NCI-H226 (cell line): ENCODE data around the gene SGCA.

Experiments used
- DNase-seq: peaks from one replicate; pipeline ENCODE4 v3.0.0-alpha.2; 2015

SGCA gene

GRCh38 chr17:50210240-50211225 is 44.7 kb downstream of the SGCA start:
- peak; percentile 97 for DNase-seq

- DNase-seq = no peak
Measured at GRCh38 chr17:50211249-50212120, 45.7 kb downstream of the SGCA start.

GRCh38 chr17:50212121-50212843 is 46.5 kb downstream of the SGCA start:
- no peak for DNase-seq

- no peak for DNase-seq
Measured at GRCh38 chr17:50213026-50214022, 47.5 kb downstream of the SGCA start.

GRCh38 chr17:50214976-50215760 is 49.4 kb downstream of the SGCA start:
- peak; percentile 88 for DNase-seq

- no peak for DNase-seq
Measured at GRCh38 chr17:50217591-50217990, 51.8 kb downstream of the SGCA start.

GRCh38 chr17:50218071-50218759 is 52.4 kb downstream of the SGCA start:
- DNase-seq = no peak

- peak; percentile 91 for DNase-seq
Measured at GRCh38 chr17:50218771-50219315, 53.0 kb downstream of the SGCA start.

- DNase-seq = peak; percentile 76
Measured at GRCh38 chr17:50219342-50219741, 53.5 kb downstream of the SGCA start.

- peak; percentile 69 for DNase-seq
Measured at GRCh38 chr17:50219939-50220465, 54.2 kb downstream of the SGCA start.

GRCh38 chr17:50220811-50221210 is 55.0 kb downstream of the SGCA start:
- DNase-seq = no peak

- peak; percentile 76 for DNase-seq
Measured at GRCh38 chr17:50221266-50221863, 55.6 kb downstream of the SGCA start.

- peak; percentile 81 for DNase-seq
Measured at GRCh38 chr17:50221864-50222545, 56.2 kb downstream of the SGCA start.

GRCh38 chr17:50222922-50223321 is 57.1 kb downstream of the SGCA start:
- DNase-seq = no peak
